ENCODE results near the gene UCK2. TPM values are rescaled to one million over a fixed set of nuclear protein-coding genes. Genes with fewer than 3 reads are reported as not detected.

The UCK2 gene
- total and polyA plus RNA-seq, 9 of the 15 experiments (the other 6 are each of a cell fraction or from before 2014, with no cell fraction given), result 71.6 to 145 (median 95.8) TPM

DNA sequence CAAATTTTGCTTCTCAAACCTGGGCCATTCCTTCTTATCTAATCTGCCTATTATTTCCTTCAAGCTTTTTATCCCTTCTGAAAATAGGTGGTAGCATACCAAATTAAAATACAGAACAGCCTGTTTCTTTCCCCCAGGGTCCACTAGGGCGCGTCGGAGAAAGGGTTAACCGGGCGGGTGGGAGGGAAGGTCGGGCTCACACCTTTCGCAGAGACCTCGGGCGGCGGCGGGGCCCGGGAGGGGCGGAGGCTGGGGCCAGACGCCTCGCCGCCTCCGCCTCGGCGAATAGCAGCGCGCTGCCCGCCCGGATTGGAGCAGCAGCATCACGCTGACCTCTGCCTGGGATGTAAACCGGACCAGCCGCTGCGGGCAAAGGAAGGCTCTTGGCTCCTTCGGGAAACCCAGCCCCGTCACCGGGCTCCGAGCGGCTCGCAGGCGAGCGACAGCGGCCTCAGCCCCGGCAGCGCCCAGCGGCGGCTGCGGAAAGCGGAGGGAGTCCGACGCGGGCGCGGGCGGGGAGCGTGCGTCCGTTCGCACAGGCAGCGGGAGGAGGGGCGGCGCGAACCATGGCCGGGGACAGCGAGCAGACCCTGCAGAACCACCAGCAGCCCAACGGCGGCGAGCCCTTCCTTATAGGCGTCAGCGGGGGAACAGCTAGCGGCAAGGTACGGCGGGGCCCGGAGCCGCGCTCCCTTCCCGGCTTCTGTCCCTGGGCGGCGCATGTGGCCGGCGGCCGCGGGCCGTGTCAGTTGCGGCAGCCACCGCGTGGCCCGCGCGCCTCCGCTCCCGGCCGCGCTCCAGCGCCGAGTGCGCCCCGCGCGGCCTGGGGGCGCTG lies at the start of gene UCK2 (continued):
- TF ChIP-seq ZNF347 (CRISPR knock-in tag; IDR thresholded peaks at IDR 0.05; ENCODE audit: low read depth) (no peak), SAFB (IDR thresholded peaks at IDR 0.05; ENCODE audit: borderline replicate concordance, low read depth, low read length) (0 out of 2 replicates have a peak, but pooled peaks have one; percentile 48), ARID4B (CRISPR knock-in tag; IDR thresholded peaks at IDR 0.05) (peak; percentile 83), FOXA3 (CRISPR knock-in tag; conservative IDR thresholded peaks at IDR 0.05 in 1 of 2, IDR thresholded peaks at IDR 0.05 in 1 of 2) (peak in 1 of 2 experiments; percentile 73; a peak in 1 of 4 replicates), PRPF4 (IDR thresholded peaks at IDR 0.05; ENCODE audit: insufficient read depth, low read depth, low read length, poor library complexity, severe bottlenecking) (peak; percentile 61), U2AF1 (optimal IDR thresholded peaks at IDR 0.05; ENCODE audit: low read depth, low read length) (peak; percentile 53), MITF (IDR thresholded peaks at IDR 0.05) (no peak), KDM1A (IDR thresholded peaks at IDR 0.05) (peak in 1 of 2 experiments; percentile 39; a peak in 2 of 4 replicates), SMAD4 (CRISPR knock-in tag; conservative IDR thresholded peaks at IDR 0.05) (peak; percentile 91), ZSCAN29 (IDR thresholded peaks at IDR 0.05) (peak; percentile 43; the same call in 1 of the 2 replicates), ZBTB1 (CRISPR knock-in tag; IDR thresholded peaks at IDR 0.05; ENCODE audit: borderline replicate concordance, low read depth) (peak; percentile 90; the same call in 1 of the 2 replicates), ZNF384 (IDR thresholded peaks at IDR 0.05; ENCODE audit: low read depth, low read length) (no peak), HNRNPL (IDR thresholded peaks at IDR 0.05; ENCODE audit: low read depth, low read length) (peak; percentile 46; the same call in 1 of the 2 replicates), PYGO2 (tag; IDR thresholded peaks at IDR 0.05) (no peak)
- TF ChIP-seq, protein P1, sequence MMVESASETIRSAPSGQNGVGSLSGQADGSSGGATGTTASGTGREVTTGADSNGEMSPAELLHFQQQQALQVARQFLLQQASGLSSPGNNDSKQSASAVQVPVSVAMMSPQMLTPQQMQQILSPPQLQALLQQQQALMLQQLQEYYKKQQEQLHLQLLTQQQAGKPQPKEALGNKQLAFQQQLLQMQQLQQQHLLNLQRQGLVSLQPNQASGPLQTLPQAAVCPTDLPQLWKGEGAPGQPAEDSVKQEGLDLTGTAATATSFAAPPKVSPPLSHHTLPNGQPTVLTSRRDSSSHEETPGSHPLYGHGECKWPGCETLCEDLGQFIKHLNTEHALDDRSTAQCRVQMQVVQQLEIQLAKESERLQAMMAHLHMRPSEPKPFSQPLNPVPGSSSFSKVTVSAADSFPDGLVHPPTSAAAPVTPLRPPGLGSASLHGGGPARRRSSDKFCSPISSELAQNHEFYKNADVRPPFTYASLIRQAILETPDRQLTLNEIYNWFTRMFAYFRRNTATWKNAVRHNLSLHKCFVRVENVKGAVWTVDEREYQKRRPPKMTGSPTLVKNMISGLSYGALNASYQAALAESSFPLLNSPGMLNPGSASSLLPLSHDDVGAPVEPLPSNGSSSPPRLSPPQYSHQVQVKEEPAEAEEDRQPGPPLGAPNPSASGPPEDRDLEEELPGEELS (CRISPR knock-in tag; IDR thresholded peaks at IDR 0.05; ENCODE audit: borderline replicate concordance), result 0 out of 2 replicates have a peak, but pooled peaks have one; percentile 16

All from K562 (cell line).